ENCODE data around the gene CLN3. TPM values are rescaled to one million over a fixed set of nuclear protein-coding genes. Genes with fewer than 3 reads are reported as not detected.
"Not testable (repeated sequence)": the region's sequence is repeated elsewhere in the genome, so short reads cannot be mapped to it uniquely, and the experiment has no call there.

The CLN3 gene
- total RNA-seq, 1 experiment from 2014 or later: 33.5 TPM

GRCh38 chr16:28502290-28502689, 10.4 kb upstream of the CLN3 start:
- no peak overlapping the region for H3K4me3 Mint-ChIP-seq (ENCODE audit: low read depth, unreplicated experiment)
- intact Hi-C loops (cut with micrococcal nuclease; ENCODE audit: unreplicated experiment): no loop called here
- CTCF ChIA-PET: no interaction called here

GRCh38 chr16:28501258-28502232, 9.7 kb upstream of the CLN3 start:
- CTCF ChIA-PET: interaction anchor here (0.6 kb wide), 1 partner anchor 23 kb away, joined by 3 read pairs; no protein-coding TSS in a partner anchor
- intact Hi-C loops (cut with micrococcal nuclease; ENCODE audit: unreplicated experiment): no loop called here
- no peak overlapping the region for H3K4me3 Mint-ChIP-seq (ENCODE audit: low read depth, unreplicated experiment)
- DNase-seq: no peak
- H3K4me1 Mint-ChIP-seq (ENCODE audit: low read depth, unreplicated experiment): no peaks in the 10 kb centered on the region
- no peaks in the 10 kb centered on the region for H3K36me3 Mint-ChIP-seq (ENCODE audit: insufficient read depth, unreplicated experiment)
- BruUV-seq (replicated peaks): no TSS peak
- TF ChIP-seq CTCF (IDR thresholded peaks at IDR 0.05; ENCODE audit: unreplicated experiment): no peak
- H3K27me3 Mint-ChIP-seq (ENCODE audit: unreplicated experiment): peaks cover 27% of the 10 kb centered on the region
- no peaks in the 10 kb centered on the region for H3K9me3 Mint-ChIP-seq (ENCODE audit: low read depth, unreplicated experiment)
- no peak overlapping the region for H3K27ac Mint-ChIP-seq (ENCODE audit: unreplicated experiment)

More at GRCh38 chr16:28502290-28502689, 10.4 kb upstream of the CLN3 start:
- no peaks in the 10 kb centered on the region for H3K4me1 Mint-ChIP-seq (ENCODE audit: low read depth, unreplicated experiment)
- no peak for DNase-seq
- TF ChIP-seq CTCF (IDR thresholded peaks at IDR 0.05; ENCODE audit: unreplicated experiment): no peak
- no peak overlapping the region for H3K27ac Mint-ChIP-seq (ENCODE audit: unreplicated experiment)
- H3K36me3 Mint-ChIP-seq (ENCODE audit: insufficient read depth, unreplicated experiment): no peaks in the 10 kb centered on the region
- no TSS peak for BruUV-seq (replicated peaks)
- peaks cover 27% of the 10 kb centered on the region for H3K27me3 Mint-ChIP-seq (ENCODE audit: unreplicated experiment)
- no peaks in the 10 kb centered on the region for H3K9me3 Mint-ChIP-seq (ENCODE audit: low read depth, unreplicated experiment)

GRCh38 chr16:28500476-28501180, 8.8 kb upstream of the CLN3 start:
- BruUV-seq (replicated peaks); DNase-seq; H3K4me1 Mint-ChIP-seq (ENCODE audit: low read depth, unreplicated experiment); H3K4me3 Mint-ChIP-seq (ENCODE audit: low read depth, unreplicated experiment); H3K36me3 Mint-ChIP-seq (ENCODE audit: insufficient read depth, unreplicated experiment); H3K9me3 Mint-ChIP-seq (ENCODE audit: low read depth, unreplicated experiment); intact Hi-C loops (cut with micrococcal nuclease; ENCODE audit: unreplicated experiment); H3K27ac Mint-ChIP-seq (ENCODE audit: unreplicated experiment): not testable (repeated sequence)
- peaks cover 27% of the 10 kb centered on the region for H3K27me3 Mint-ChIP-seq (ENCODE audit: unreplicated experiment)
- CTCF ChIA-PET: interaction anchor here (0.5 to 1.0 kb wide), 4 partner anchors 9 to 360 kb away, joined by 3 read pairs; no protein-coding TSS in a partner anchor

- Mint-ChIP-seq H3K27ac (ENCODE audit: unreplicated experiment) (no peak overlapping the region), H3K36me3 (ENCODE audit: insufficient read depth, unreplicated experiment) (peaks cover 5% of the 10 kb centered on the region), H3K4me3 (ENCODE audit: low read depth, unreplicated experiment) (no peak overlapping the region), H3K27me3 (ENCODE audit: unreplicated experiment) (peaks cover 33% of the 10 kb centered on the region), H3K9me3 (ENCODE audit: low read depth, unreplicated experiment) (no peaks in the 10 kb centered on the region), H3K4me1 (ENCODE audit: low read depth, unreplicated experiment) (no peaks in the 10 kb centered on the region)
- DNase-seq: no peak
- BruUV-seq (replicated peaks): no TSS peak
- CTCF ChIA-PET: interaction anchor here (0.5 to 1.0 kb wide), 2 partner anchors 9 to 24 kb away, joined by 3 read pairs; no protein-coding TSS in a partner anchor
- intact Hi-C loops (cut with micrococcal nuclease; ENCODE audit: unreplicated experiment): no loop called here
- no peak for TF ChIP-seq CTCF (IDR thresholded peaks at IDR 0.05; ENCODE audit: unreplicated experiment)
Observed at GRCh38 chr16:28499854-28500253, 8.0 kb upstream of the CLN3 start.

Data from Calu3 (cell line).